Liver (tissue), 9 donors: ENCODE data around the gene HDDC3. TPM values are rescaled to one million over a fixed set of nuclear protein-coding genes. Genes with fewer than 3 reads are reported as not detected.

Experiments
- DNase-seq: peaks from one replicate; pipeline ENCODE4 v3.0.0-alpha.2; 2017; ENCODE audit warnings: low spot score
- H3K27ac ChIP-seq, 2 donors: one replicate each; pipeline ENCODE4 v1.7.0; 2013; ENCODE audit warnings: inconsistent platforms in 2 of 2, low read length in 2 of 2, control low read depth in 1 of 2, low read depth in 1 of 2, mild to moderate bottlenecking in 1 of 2
- H3K27me3 ChIP-seq, 4 donors: one replicate each; pipeline versions ENCODE4 v1.6.1 to v1.7.0; 2013; ENCODE audit warnings: low read length in 3 of 4, inconsistent platforms in 1 of 4, mild to moderate bottlenecking in 1 of 4, moderate library complexity in 1 of 4; ENCODE audit not compliant: control insufficient read depth in 4 of 4, insufficient read depth in 4 of 4
- H3K36me3 ChIP-seq, 4 donors: one replicate each; pipeline versions ENCODE4 v1.6.1 to v1.7.0; 2013; ENCODE audit warnings: low read length in 3 of 4, mild to moderate bottlenecking in 3 of 4, low read depth in 1 of 4, moderate library complexity in 1 of 4; ENCODE audit not compliant: control insufficient read depth in 4 of 4, insufficient read depth in 3 of 4
- H3K4me1 ChIP-seq, 4 donors: one replicate each; pipeline versions ENCODE4 v1.6.1 to v1.7.0; 2013; ENCODE audit warnings: low read length in 3 of 4, mild to moderate bottlenecking in 3 of 4, moderate library complexity in 1 of 4; ENCODE audit not compliant: control insufficient read depth in 4 of 4, insufficient read depth in 4 of 4
- H3K4me3 ChIP-seq, 3 donors: one replicate each; pipeline versions ENCODE4 v1.6.1 to v1.7.0; 2013; ENCODE audit warnings: low read length in 3 of 3, control low read depth in 1 of 3, low read depth in 1 of 3, mild to moderate bottlenecking in 1 of 3
- H3K9ac ChIP-seq, 2 donors: one replicate each; pipeline ENCODE4 v1.7.0; 2013; ENCODE audit warnings: low read length in 2 of 2, mild to moderate bottlenecking in 2 of 2, moderate library complexity in 2 of 2, control low read depth in 1 of 2, low read depth in 1 of 2
- H3K9me3 ChIP-seq, 4 donors: one replicate each; pipeline versions ENCODE4 v1.6.1 to v1.7.0; 2013; ENCODE audit warnings: low read length in 3 of 4; ENCODE audit not compliant: control insufficient read depth in 4 of 4
- HNF4G ChIP-seq: IDR thresholded peaks from 2 replicates; pipeline ENCODE4 v1.6.1; 2016; ENCODE audit warnings: antibody characterized with exemption
- JUND ChIP-seq, 2 donors: IDR thresholded peaks; 2 replicates each; pipeline ENCODE4 v1.6.1; 2016; ENCODE audit warnings: antibody characterized with exemption in 2 of 2
- RAD21 ChIP-seq, 2 donors: IDR thresholded peaks; 2 replicates each; pipeline ENCODE4 v1.6.1; 2016; ENCODE audit warnings: antibody characterized with exemption in 2 of 2, mild to moderate bottlenecking in 2 of 2
- RXRA ChIP-seq, 2 donors: IDR thresholded peaks; 2 replicates each; pipeline ENCODE4 v1.6.1; 2017 to 2018; ENCODE audit warnings: antibody characterized with exemption in 2 of 2, mild to moderate bottlenecking in 1 of 2
- SP1 ChIP-seq: IDR thresholded peaks from 2 replicates; pipeline ENCODE4 v1.6.1; 2018; ENCODE audit warnings: antibody characterized with exemption, mild to moderate bottlenecking
- TAF1 ChIP-seq: conservative IDR thresholded peaks from 2 replicates; pipeline ENCODE4 v1.6.1; 2016; ENCODE audit warnings: antibody characterized with exemption, mild to moderate bottlenecking
- YY1 ChIP-seq: IDR thresholded peaks from 2 replicates; pipeline ENCODE4 v1.6.1; 2016; ENCODE audit warnings: antibody characterized with exemption, mild to moderate bottlenecking
- WGBS: extraction: QIAGEN DNeasy Blood & Tissue Kit; methylation state at CpG from one replicate; pipeline ENCODE4 v1.1.7; 2013; 5-methylcytosine and 5-hydroxymethylcytosine counted together
- polyA plus RNA-seq, 2 donors: library from polyadenylated mRNA; stranded (reverse) in 1 of 2; unstranded in 1 of 2; fragments of 200-250 nt in 1 of 2; fragments of >200 nt in 1 of 2; fragmentation: Nextera tagmentation in 1 of 2; extraction: Ambion mirVana in 1 of 2; gene quantifications; one replicate each; pipeline versions ENCODE4 v1.2.1 to v1.2.3, GENCODE V29; 2013 to 2015
- total RNA-seq, 2 donors: library from RNA; depleted of rRNA; stranded (reverse); fragments of >200 nt; gene quantifications; one replicate each; pipeline ENCODE4 v1.2.3, GENCODE V29; 2014
- TF ChIP-seq, protein P1 (sequence below): IDR thresholded peaks from 2 replicates; pipeline ENCODE4 v1.6.1; 2016; ENCODE audit warnings: antibody characterized with exemption, mild to moderate bottlenecking
- TF ChIP-seq, protein P2 (sequence below): fragments of 150-350 bp; IDR thresholded peaks from 2 replicates; pipeline ENCODE4 v1.5.1; 2017; ENCODE audit warnings: improper control_type of control experiment, low read depth, low read length; ENCODE audit not compliant: missing input control
- TF ChIP-seq, protein P3 (sequence below): IDR thresholded peaks from 2 replicates; pipeline ENCODE4 v1.6.1; 2016; ENCODE audit warnings: antibody characterized with exemption
- donor health status: healthy.
- donor health status: healthy.
- donor health status: healthy.
- donor health status: healthy.
- donor health status: healthy.

HDDC3 gene
- total and polyA plus RNA-seq, 4 donors, result 12.5 to 15.4 (median 14.1) TPM

DNA sequence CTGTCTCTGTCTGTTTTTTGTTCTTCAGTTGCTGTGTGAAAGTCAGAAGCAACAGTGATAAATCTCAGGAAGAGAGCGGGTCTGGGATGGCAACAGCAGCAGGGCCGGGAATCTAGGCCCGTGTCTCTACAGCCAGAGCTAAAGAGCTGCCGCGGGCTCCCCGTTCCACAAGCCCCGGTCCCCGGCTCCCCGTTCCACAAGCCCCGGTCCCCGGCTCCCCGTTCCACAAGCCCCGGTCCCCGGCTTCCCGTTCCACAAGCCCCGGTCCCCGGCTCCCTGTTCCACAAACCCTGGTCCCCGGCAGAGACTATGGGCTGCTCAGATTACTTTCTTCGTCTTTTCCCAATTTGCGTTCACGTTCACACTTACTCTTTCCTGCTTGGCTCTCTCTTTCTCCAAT is 41.9 kb upstream of the HDDC3 start:
- no peak overlapping the region for H3K4me3 ChIP-seq
- no peak overlapping the region for H3K27ac ChIP-seq
- H3K9ac ChIP-seq, result no peak overlapping the region
- H3K27me3 ChIP-seq, result no peaks in the 10 kb centered on the region
- WGBS, result 98% methylated on average over 21 of the region's 21 CpGs
- TF ChIP-seq, protein P1, sequence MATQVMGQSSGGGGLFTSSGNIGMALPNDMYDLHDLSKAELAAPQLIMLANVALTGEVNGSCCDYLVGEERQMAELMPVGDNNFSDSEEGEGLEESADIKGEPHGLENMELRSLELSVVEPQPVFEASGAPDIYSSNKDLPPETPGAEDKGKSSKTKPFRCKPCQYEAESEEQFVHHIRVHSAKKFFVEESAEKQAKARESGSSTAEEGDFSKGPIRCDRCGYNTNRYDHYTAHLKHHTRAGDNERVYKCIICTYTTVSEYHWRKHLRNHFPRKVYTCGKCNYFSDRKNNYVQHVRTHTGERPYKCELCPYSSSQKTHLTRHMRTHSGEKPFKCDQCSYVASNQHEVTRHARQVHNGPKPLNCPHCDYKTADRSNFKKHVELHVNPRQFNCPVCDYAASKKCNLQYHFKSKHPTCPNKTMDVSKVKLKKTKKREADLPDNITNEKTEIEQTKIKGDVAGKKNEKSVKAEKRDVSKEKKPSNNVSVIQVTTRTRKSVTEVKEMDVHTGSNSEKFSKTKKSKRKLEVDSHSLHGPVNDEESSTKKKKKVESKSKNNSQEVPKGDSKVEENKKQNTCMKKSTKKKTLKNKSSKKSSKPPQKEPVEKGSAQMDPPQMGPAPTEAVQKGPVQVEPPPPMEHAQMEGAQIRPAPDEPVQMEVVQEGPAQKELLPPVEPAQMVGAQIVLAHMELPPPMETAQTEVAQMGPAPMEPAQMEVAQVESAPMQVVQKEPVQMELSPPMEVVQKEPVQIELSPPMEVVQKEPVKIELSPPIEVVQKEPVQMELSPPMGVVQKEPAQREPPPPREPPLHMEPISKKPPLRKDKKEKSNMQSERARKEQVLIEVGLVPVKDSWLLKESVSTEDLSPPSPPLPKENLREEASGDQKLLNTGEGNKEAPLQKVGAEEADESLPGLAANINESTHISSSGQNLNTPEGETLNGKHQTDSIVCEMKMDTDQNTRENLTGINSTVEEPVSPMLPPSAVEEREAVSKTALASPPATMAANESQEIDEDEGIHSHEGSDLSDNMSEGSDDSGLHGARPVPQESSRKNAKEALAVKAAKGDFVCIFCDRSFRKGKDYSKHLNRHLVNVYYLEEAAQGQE, result no peak
- TF ChIP-seq TAF1, result no peak
- H3K4me1 ChIP-seq, result no peaks in the 10 kb centered on the region
- no peak for DNase-seq
- no peaks in the 10 kb centered on the region for H3K36me3 ChIP-seq
- no peaks in the 10 kb centered on the region for H3K9me3 ChIP-seq

DNA sequence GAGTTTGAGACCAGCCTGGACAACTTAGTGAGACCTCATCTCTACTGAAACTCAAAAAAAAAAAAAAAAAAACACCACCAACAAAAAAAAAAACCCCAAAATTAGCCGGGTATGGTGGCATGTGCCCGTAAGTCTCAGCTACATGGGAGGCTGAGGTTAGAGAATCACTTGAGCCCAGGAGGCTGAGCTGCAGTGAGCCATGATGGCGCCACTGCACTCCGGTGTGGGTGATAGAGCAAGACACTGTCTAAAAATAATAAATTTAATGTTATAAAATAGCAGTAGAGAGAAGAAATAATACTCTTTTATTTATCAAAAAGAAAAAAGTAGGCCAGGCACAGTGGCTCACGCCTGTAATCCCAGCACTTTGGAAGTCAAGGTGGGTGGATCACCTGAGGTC is 39.8 kb upstream of the HDDC3 start:
- TF ChIP-seq JUND (IDR thresholded peaks at IDR 0.05) (no peak), RXRA (IDR thresholded peaks at IDR 0.05) (no peak), YY1 (no peak), HNF4G (no peak), SP1 (no peak), RAD21 (IDR thresholded peaks at IDR 0.05) (no peak)
- TF ChIP-seq, protein P2, sequence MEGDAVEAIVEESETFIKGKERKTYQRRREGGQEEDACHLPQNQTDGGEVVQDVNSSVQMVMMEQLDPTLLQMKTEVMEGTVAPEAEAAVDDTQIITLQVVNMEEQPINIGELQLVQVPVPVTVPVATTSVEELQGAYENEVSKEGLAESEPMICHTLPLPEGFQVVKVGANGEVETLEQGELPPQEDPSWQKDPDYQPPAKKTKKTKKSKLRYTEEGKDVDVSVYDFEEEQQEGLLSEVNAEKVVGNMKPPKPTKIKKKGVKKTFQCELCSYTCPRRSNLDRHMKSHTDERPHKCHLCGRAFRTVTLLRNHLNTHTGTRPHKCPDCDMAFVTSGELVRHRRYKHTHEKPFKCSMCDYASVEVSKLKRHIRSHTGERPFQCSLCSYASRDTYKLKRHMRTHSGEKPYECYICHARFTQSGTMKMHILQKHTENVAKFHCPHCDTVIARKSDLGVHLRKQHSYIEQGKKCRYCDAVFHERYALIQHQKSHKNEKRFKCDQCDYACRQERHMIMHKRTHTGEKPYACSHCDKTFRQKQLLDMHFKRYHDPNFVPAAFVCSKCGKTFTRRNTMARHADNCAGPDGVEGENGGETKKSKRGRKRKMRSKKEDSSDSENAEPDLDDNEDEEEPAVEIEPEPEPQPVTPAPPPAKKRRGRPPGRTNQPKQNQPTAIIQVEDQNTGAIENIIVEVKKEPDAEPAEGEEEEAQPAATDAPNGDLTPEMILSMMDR, result no peak
- TF ChIP-seq, protein P3, sequence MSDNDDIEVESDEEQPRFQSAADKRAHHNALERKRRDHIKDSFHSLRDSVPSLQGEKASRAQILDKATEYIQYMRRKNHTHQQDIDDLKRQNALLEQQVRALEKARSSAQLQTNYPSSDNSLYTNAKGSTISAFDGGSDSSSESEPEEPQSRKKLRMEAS, result no peak
- TF ChIP-seq, protein P1, result no peak
- Histone ChIP-seq H3K4me3 (no peak overlapping the region), H3K36me3 (peaks cover 0 to 4% (median 0%) of the 10 kb centered on the region in 4 donors), H3K27me3 (no peaks in the 10 kb centered on the region), H3K27ac (no peak overlapping the region), H3K9me3 (no peaks in the 10 kb centered on the region), H3K4me1 (no peaks in the 10 kb centered on the region), H3K9ac (no peak overlapping the region)
- no peak for DNase-seq
- WGBS, result 96% methylated on average over 5 of the region's 5 CpGs
